ENCODE data around the gene ATP6V0A1. TPM values are rescaled to one million over a fixed set of nuclear protein-coding genes. Genes with fewer than 3 reads are reported as not detected.

ATP6V0A1 gene
- total RNA-seq, 1 experiment from 2014 or later, result 55.2 TPM

GRCh38 chr17:42424991-42425610 lies 33.6 kb upstream of the ATP6V0A1 start:
- no peak for ATAC-seq
- Mint-ChIP-seq H3K4me1 (peaks cover 33% of the 10 kb centered on the region), H3K36me3 (no peaks in the 10 kb centered on the region), H3K4me3 (no peak overlapping the region), H3K27me3 (ENCODE audit: low read depth) (peaks cover 52% of the 10 kb centered on the region), H3K27ac (no peak overlapping the region), H3K9me3 (no peaks in the 10 kb centered on the region)
- ChIA-PET POLR2A (no interaction called here), CTCF (interaction anchor here (0.5 to 3.0 kb wide), 5 partner anchors 13 to 102 kb away, joined by 3 to 30 read pairs (median 5); no protein-coding TSS in a partner anchor)
- TF ChIP-seq CDX4 (CRISPR knock-in tag; IDR thresholded peaks at IDR 0.05; ENCODE audit: borderline replicate concordance), result no peak
- TF ChIP-seq JAZF1 (CRISPR knock-in tag; IDR thresholded peaks at IDR 0.05), result no peak
- no peak for DNase-seq (ENCODE audit: low spot score)

- H3K9me3 Mint-ChIP-seq, result no peaks in the 10 kb centered on the region
- CTCF ChIA-PET, result interaction anchor here (0.6 to 2.3 kb wide), 29 partner anchors 8 to 308 kb away, joined by 3 to 12 read pairs (median 3); partner anchors contain the start of gene STAT3
- peak; percentile 83 for ATAC-seq
- TF ChIP-seq CTCF (IDR thresholded peaks at IDR 0.05) (peak; percentile 50; the same call in 1 of the 2 replicates), OVOL2 (CRISPR knock-in tag; IDR thresholded peaks at IDR 0.05; ENCODE audit: borderline replicate concordance) (no peak), GABPB1 (CRISPR knock-in tag; IDR thresholded peaks at IDR 0.05) (0 out of 2 replicates have a peak, but pooled peaks have one; percentile 15)
- H3K27me3 Mint-ChIP-seq (ENCODE audit: low read depth), result peaks cover 24% of the 10 kb centered on the region
- H3K4me3 Mint-ChIP-seq, result no peak overlapping the region
- DNase-seq (ENCODE audit: low spot score), result peak; percentile 59
- peak overlapping the region; percentile 92 for H3K27ac Mint-ChIP-seq
- POLR2A ChIA-PET, result no interaction called here
- no peaks in the 10 kb centered on the region for H3K36me3 Mint-ChIP-seq
- H3K4me1 Mint-ChIP-seq, result peaks cover 25% of the 10 kb centered on the region
These were observed 30.3 kb upstream of the ATP6V0A1 start for GRCh38 chr17:42428141-42428944.

- no peak overlapping the region for H3K27ac Mint-ChIP-seq
- ATAC-seq, result no peak
- ChIA-PET CTCF (interaction anchor here (0.6 to 2.4 kb wide), 10 partner anchors 9 to 101 kb away, joined by 3 to 12 read pairs (median 5); no protein-coding TSS in a partner anchor), POLR2A (no interaction called here)
- H3K4me3 Mint-ChIP-seq, result no peak overlapping the region
- peaks cover 9% of the 10 kb centered on the region for H3K27me3 Mint-ChIP-seq (ENCODE audit: low read depth)
- H3K36me3 Mint-ChIP-seq, result no peaks in the 10 kb centered on the region
- H3K9me3 Mint-ChIP-seq, result no peaks in the 10 kb centered on the region
- no peak for TF ChIP-seq IRF1 (CRISPR knock-in tag; IDR thresholded peaks at IDR 0.05)
- TF ChIP-seq ZNF512 (CRISPR knock-in tag; IDR thresholded peaks at IDR 0.05; ENCODE audit: borderline replicate concordance), result no peak
- DNase-seq (ENCODE audit: low spot score), result no peak
- H3K4me1 Mint-ChIP-seq, result peaks cover 18% of the 10 kb centered on the region
These were observed 28.8 kb upstream of the ATP6V0A1 start for GRCh38 chr17:42429726-42430447.

- CTCF ChIA-PET, result interaction anchor here (0.6 to 2.7 kb wide), 8 partner anchors 8 to 248 kb away, joined by 3 to 8 read pairs (median 5); partner anchors contain the start of gene CAVIN1
- TF ChIP-seq ATF6 (CRISPR knock-in tag; IDR thresholded peaks at IDR 0.05), result no peak
- no peak for TF ChIP-seq ZNF232 (CRISPR knock-in tag; IDR thresholded peaks at IDR 0.05)
- TF ChIP-seq TEAD1 (CRISPR knock-in tag; IDR thresholded peaks at IDR 0.05), result no peak
- TF ChIP-seq IRF1 (CRISPR knock-in tag; IDR thresholded peaks at IDR 0.05), result no peak
- TF ChIP-seq USF1 (CRISPR knock-in tag; IDR thresholded peaks at IDR 0.05), result no peak
- no peak for TF ChIP-seq ZNF416 (CRISPR knock-in tag; IDR thresholded peaks at IDR 0.05)
- TF ChIP-seq NR1H2 (CRISPR knock-in tag; IDR thresholded peaks at IDR 0.05), result no peak
- no peaks in the 10 kb centered on the region for H3K27me3 Mint-ChIP-seq (ENCODE audit: low read depth)
- no peak for DNase-seq (ENCODE audit: low spot score)
- H3K27ac Mint-ChIP-seq, result peak overlapping the region; percentile 98
- H3K9me3 Mint-ChIP-seq, result no peaks in the 10 kb centered on the region
- no peak overlapping the region for H3K4me3 Mint-ChIP-seq
- H3K36me3 Mint-ChIP-seq, result no peaks in the 10 kb centered on the region
- ATAC-seq, result peak; percentile 50
- peaks cover 18% of the 10 kb centered on the region for H3K4me1 Mint-ChIP-seq
- POLR2A ChIA-PET, result no interaction called here
These were observed 26.9 kb upstream of the ATP6V0A1 start for GRCh38 chr17:42431758-42432161.
